ENCODE data around the gene UBE2Z.

- TF ChIP-seq CTCF (IDR thresholded peaks at IDR 0.05): peak in 5 of 12 donors; percentile 14 to 63 (median 49)
- TF ChIP-seq POLR2A (IDR thresholded peaks at IDR 0.05): peak in 1 of 2 donors; percentile 88
These were observed at the start of gene UBE2Z for GRCh38 chr17:48908047-48908843.
